HepG2 (cell line): ENCODE data around the gene CYB5A. TPM values are rescaled to one million over a fixed set of nuclear protein-coding genes. Genes with fewer than 3 reads are reported as not detected.

Experiments used
- ARNTL ChIP-seq: sonication (generic); formaldehyde crosslinking; IDR thresholded peaks from 2 replicates; pipeline ENCODE4 v1.4.0; 2020; ENCODE audit warnings: mild to moderate bottlenecking, missing genetic modification reagents
- ATF7 ChIP-seq, 2 experiments: fragments of 450-650 bp in 1 of 2; sonication (generic) in 1 of 2; formaldehyde crosslinking in 1 of 2; IDR thresholded peaks; 2 replicates each; pipeline versions ENCODE4 v1.4.0 to v1.6.1; 2016 to 2020; ENCODE audit warnings: antibody characterized with exemption in 1 of 2, mild to moderate bottlenecking in 1 of 2, missing genetic modification reagents in 1 of 2
- GFI1 ChIP-seq: sonication (generic); formaldehyde crosslinking; IDR thresholded peaks from 2 replicates; pipeline ENCODE4 v1.5.0; 2020; ENCODE audit warnings: missing genetic modification reagents, mild to moderate bottlenecking, borderline replicate concordance
- HMG20A ChIP-seq: IDR thresholded peaks from 2 replicates; pipeline ENCODE4 v1.6.1; 2016; ENCODE audit warnings: borderline replicate concordance
- HMGA1 ChIP-seq: sonication (generic); formaldehyde crosslinking; conservative IDR thresholded peaks from 2 replicates; pipeline ENCODE4 v1.4.0; 2020; ENCODE audit warnings: missing genetic modification reagents
- HNRNPL ChIP-seq: fragments of 200-400 bp; formaldehyde crosslinking; IDR thresholded peaks from 2 replicates; pipeline ENCODE4 v1.6.1; 2017; ENCODE audit warnings: mild to moderate bottlenecking, low read depth, low read length
- JARID2 ChIP-seq: sonication (generic); formaldehyde crosslinking; IDR thresholded peaks from 2 replicates; pipeline ENCODE4 v1.8.1; 2023; ENCODE audit warnings: missing genetic modification reagents, inconsistent platforms; ENCODE audit not compliant: insufficient replicate concordance
- KDM4B ChIP-seq: sonication (generic); formaldehyde crosslinking; IDR thresholded peaks from 2 replicates; pipeline ENCODE4 v1.4.0; 2020; ENCODE audit warnings: missing genetic modification reagents
- KMT2A ChIP-seq: sonication (generic); formaldehyde crosslinking; IDR thresholded peaks from 2 replicates; pipeline ENCODE4 v1.4.0; 2020; ENCODE audit warnings: missing genetic modification reagents
- MEF2D ChIP-seq: sonication (generic); formaldehyde crosslinking; IDR thresholded peaks from 2 replicates; pipeline ENCODE4 v1.5.1; 2020; ENCODE audit warnings: mild to moderate bottlenecking, missing genetic modification reagents
- NCOA5 ChIP-seq: sonication (generic); formaldehyde crosslinking; IDR thresholded peaks from 2 replicates; pipeline ENCODE4 v1.4.0; 2020; ENCODE audit warnings: missing genetic modification reagents
- NFATC3 ChIP-seq: sonication (generic); formaldehyde crosslinking; IDR thresholded peaks from 2 replicates; pipeline ENCODE4 v1.5.1; 2020; ENCODE audit warnings: mild to moderate bottlenecking, missing genetic modification reagents
- NFIC ChIP-seq: IDR thresholded peaks from 2 replicates; pipeline ENCODE4 v1.6.1; 2012; ENCODE audit warnings: mild to moderate bottlenecking, low read length, inconsistent platforms
- POLR2AphosphoS5 ChIP-seq: IDR thresholded peaks from 2 replicates; pipeline ENCODE4 v1.6.1; 2012; ENCODE audit warnings: low read depth, low read length
- RARG ChIP-seq: sonication (generic); formaldehyde crosslinking; IDR thresholded peaks from 2 replicates; pipeline ENCODE4 v1.4.0; 2020; ENCODE audit warnings: low read depth, mild to moderate bottlenecking, missing genetic modification reagents
- SIN3A ChIP-seq: IDR thresholded peaks from 2 replicates; pipeline ENCODE4 v1.6.1; 2011; ENCODE audit warnings: low read depth, mild to moderate bottlenecking, control low read depth, low read length, borderline replicate concordance
- TFDP1 ChIP-seq: IDR thresholded peaks from 2 replicates; pipeline ENCODE4 v1.6.1; 2016; ENCODE audit warnings: missing compliant biosample characterization, missing genetic modification reagents, borderline replicate concordance
- TOPORS ChIP-seq: sonication (generic); formaldehyde crosslinking; IDR thresholded peaks from 2 replicates; pipeline ENCODE4 v1.8.0; 2023; ENCODE audit warnings: mild to moderate bottlenecking, missing genetic modification reagents
- ZKSCAN8 ChIP-seq: IDR thresholded peaks from 2 replicates; pipeline ENCODE4 v1.6.1; 2016; ENCODE audit warnings: borderline replicate concordance, missing genetic modification reagents, missing compliant biosample characterization
- ZMYM2 ChIP-seq: sonication (generic); formaldehyde crosslinking; IDR thresholded peaks from 2 replicates; pipeline ENCODE4 v1.8.0; 2022; ENCODE audit warnings: mild to moderate bottlenecking, missing genetic modification reagents
- ZNF225 ChIP-seq: sonication (generic); formaldehyde crosslinking; IDR thresholded peaks from 2 replicates; pipeline ENCODE4 v1.4.0; 2020; ENCODE audit warnings: mild to moderate bottlenecking, missing genetic modification reagents
- ZNF30 ChIP-seq: sonication (generic); formaldehyde crosslinking; IDR thresholded peaks from 2 replicates; pipeline ENCODE4 v1.5.0; 2020; ENCODE audit warnings: mild to moderate bottlenecking, missing genetic modification reagents
- ZNF564 ChIP-seq: sonication (generic); formaldehyde crosslinking; IDR thresholded peaks from 2 replicates; pipeline ENCODE4 v1.8.1; 2023; ENCODE audit warnings: mild to moderate bottlenecking, missing genetic modification reagents
- ZNF660 ChIP-seq: sonication (generic); formaldehyde crosslinking; IDR thresholded peaks from 2 replicates; pipeline ENCODE4 v1.5.1; 2020; ENCODE audit warnings: mild to moderate bottlenecking, low read depth, missing genetic modification reagents, borderline replicate concordance
- ZNF792 ChIP-seq: IDR thresholded peaks from 2 replicates; pipeline ENCODE4 v1.6.1; 2016
- polyA plus RNA-seq, 8 experiments: library from polyadenylated mRNA; depleted of rRNA in 3 of 8; stranded (reverse) in 7 of 8; unstranded in 1 of 8; fragments of >200 nt; fragmentation: Illumina TruSeq in 4 of 8; extraction: Trizol in 4 of 8; gene quantifications; 2 replicates each; pipeline versions ENCODE4 v1.2.1 to v1.2.3, GENCODE V29; 2011 to 2016; ENCODE audit warnings: low read depth in 4 of 8, missing spikeins in 1 of 8, mixed read lengths in 1 of 8; ENCODE audit not compliant: insufficient read depth in 1 of 8
- total RNA-seq, 5 experiments: library from RNA; depleted of rRNA; stranded (reverse); fragments of >200 nt; fragmentation: Illumina TruSeq; extraction: Trizol; gene quantifications; 2 replicates each; pipeline ENCODE4 v1.2.3, GENCODE V29; 2016; ENCODE audit warnings: low read depth in 1 of 5
- TF ChIP-seq, protein P1 (sequence below): sonication (generic); formaldehyde crosslinking; conservative IDR thresholded peaks from 2 replicates; pipeline ENCODE4 v1.4.0; 2020; ENCODE audit warnings: missing genetic modification reagents
- TF ChIP-seq, protein P2 (sequence below): IDR thresholded peaks from 2 replicates; pipeline ENCODE4 v1.6.1; 2016; ENCODE audit warnings: control low read depth
- TF ChIP-seq, protein P3 (sequence below): sonication (generic); formaldehyde crosslinking; IDR thresholded peaks from 2 replicates; pipeline ENCODE4 v1.4.0; 2020; ENCODE audit warnings: low read depth, mild to moderate bottlenecking, missing genetic modification reagents

CYB5A gene
- total and polyA plus RNA-seq, 2 of the 13 experiments (the other 11 are each of a cell fraction or from before 2014, with no cell fraction given) = 215 to 356 TPM

DNA sequence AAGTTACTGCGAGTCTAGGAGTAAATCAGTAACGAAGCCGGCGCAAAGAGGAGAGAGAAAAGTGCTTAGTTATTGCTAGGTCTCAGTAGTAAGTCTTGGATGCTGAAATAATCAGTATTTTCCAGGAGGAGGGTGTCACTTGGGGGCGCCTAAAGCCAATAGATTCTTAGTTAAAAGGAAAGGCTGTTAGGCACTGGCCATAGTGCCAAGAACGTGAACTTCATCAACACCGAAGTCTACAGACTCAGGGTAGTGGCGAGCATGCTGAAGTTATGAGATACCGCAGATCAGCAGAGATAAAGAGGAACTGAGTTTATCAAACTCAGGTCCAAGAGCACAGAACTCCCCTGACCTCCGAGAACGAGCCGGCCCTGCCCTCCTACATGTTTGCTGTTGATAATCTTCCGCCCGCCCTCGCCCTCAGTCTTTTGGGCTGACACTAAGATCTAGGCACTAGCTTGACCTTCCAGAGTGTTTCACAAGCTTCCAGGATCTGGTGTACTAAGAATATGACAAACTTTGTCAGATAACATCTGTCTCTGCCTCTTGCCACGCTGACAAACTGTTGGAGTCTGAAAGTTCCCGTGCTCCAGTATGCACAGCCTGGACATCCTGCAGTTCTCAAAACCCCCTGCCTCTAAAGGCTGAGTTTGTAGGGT, 49.2 kb downstream of the CYB5A start (continued):
- TF ChIP-seq ZNF30 (CRISPR knock-in tag) = no peak
- no peak for TF ChIP-seq NFIC
- 0 out of 2 replicates have a peak, but pooled peaks have one; percentile 45 for TF ChIP-seq ZNF564 (CRISPR knock-in tag)
- no peak for TF ChIP-seq ATF7 (IDR thresholded peaks at IDR 0.05)
- no peak for TF ChIP-seq ATF7 (CRISPR knock-in tag; IDR thresholded peaks at IDR 0.05)
- no peak for TF ChIP-seq ZMYM2
- TF ChIP-seq HMGA1 (CRISPR knock-in tag) = no peak
- TF ChIP-seq SIN3A = no peak
- peak; percentile 29; the same call in 1 of the 2 replicates for TF ChIP-seq MEF2D (CRISPR knock-in tag)
- no peak for TF ChIP-seq POLR2AphosphoS5
- TF ChIP-seq ZNF792 = no peak
- TF ChIP-seq, protein P1, sequence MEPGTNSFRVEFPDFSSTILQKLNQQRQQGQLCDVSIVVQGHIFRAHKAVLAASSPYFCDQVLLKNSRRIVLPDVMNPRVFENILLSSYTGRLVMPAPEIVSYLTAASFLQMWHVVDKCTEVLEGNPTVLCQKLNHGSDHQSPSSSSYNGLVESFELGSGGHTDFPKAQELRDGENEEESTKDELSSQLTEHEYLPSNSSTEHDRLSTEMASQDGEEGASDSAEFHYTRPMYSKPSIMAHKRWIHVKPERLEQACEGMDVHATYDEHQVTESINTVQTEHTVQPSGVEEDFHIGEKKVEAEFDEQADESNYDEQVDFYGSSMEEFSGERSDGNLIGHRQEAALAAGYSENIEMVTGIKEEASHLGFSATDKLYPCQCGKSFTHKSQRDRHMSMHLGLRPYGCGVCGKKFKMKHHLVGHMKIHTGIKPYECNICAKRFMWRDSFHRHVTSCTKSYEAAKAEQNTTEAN (CRISPR knock-in tag) = no peak
- TF ChIP-seq TFDP1 (CRISPR knock-in tag) = no peak
- no peak for TF ChIP-seq ARNTL (CRISPR knock-in tag)
- no peak for TF ChIP-seq RARG (CRISPR knock-in tag)
- no peak for TF ChIP-seq ZKSCAN8 (CRISPR knock-in tag)
- no peak for TF ChIP-seq HNRNPL
- no peak for TF ChIP-seq ZNF225 (CRISPR knock-in tag)
- no peak for TF ChIP-seq JARID2 (CRISPR knock-in tag)
- TF ChIP-seq, protein P2, sequence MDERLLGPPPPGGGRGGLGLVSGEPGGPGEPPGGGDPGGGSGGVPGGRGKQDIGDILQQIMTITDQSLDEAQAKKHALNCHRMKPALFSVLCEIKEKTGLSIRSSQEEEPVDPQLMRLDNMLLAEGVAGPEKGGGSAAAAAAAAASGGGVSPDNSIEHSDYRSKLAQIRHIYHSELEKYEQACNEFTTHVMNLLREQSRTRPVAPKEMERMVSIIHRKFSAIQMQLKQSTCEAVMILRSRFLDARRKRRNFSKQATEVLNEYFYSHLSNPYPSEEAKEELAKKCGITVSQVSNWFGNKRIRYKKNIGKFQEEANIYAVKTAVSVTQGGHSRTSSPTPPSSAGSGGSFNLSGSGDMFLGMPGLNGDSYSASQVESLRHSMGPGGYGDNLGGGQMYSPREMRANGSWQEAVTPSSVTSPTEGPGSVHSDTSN (CRISPR knock-in tag) = no peak
- TF ChIP-seq, protein P3, sequence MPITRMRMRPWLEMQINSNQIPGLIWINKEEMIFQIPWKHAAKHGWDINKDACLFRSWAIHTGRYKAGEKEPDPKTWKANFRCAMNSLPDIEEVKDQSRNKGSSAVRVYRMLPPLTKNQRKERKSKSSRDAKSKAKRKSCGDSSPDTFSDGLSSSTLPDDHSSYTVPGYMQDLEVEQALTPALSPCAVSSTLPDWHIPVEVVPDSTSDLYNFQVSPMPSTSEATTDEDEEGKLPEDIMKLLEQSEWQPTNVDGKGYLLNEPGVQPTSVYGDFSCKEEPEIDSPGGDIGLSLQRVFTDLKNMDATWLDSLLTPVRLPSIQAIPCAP (CRISPR knock-in tag) = no peak
- no peak for TF ChIP-seq NCOA5 (CRISPR knock-in tag)
- no peak for TF ChIP-seq TOPORS
- no peak for TF ChIP-seq KDM4B
- TF ChIP-seq HMG20A (CRISPR knock-in tag) = no peak
- TF ChIP-seq ZNF660 (CRISPR knock-in tag) = no peak
- no peak for TF ChIP-seq KMT2A (CRISPR knock-in tag)
- TF ChIP-seq GFI1 (CRISPR knock-in tag) = no peak
- no peak for TF ChIP-seq NFATC3 (CRISPR knock-in tag)
